ENCODE results near the gene CD3D.

DNA sequence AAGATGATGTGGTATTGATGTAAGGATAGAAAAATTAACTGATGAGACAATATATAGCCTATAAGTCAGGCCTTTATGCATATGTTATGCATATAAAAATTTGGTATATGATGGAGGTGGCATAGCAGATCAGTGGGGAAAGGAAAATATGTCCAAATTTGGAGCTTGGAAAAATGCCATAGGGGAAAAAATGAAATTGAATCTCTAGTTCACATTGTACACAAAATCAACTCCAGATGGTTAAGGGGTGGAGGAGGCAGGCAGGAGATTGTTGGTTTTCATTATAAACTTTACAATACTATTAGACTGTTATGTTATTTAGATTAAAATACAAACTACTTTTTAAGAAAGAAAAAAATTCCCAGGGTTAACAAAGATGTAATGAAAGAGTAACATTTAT, 53.1 kb downstream of the CD3D start:
- TF ChIP-seq SMC3 (IDR thresholded peaks at IDR 0.05; ENCODE audit: low read depth, low read length) = no peak
- TF ChIP-seq RAD21 (IDR thresholded peaks at IDR 0.05; ENCODE audit: low read length) = no peak
- no peak for TF ChIP-seq CTCF (conservative IDR thresholded peaks at IDR 0.05; ENCODE audit: low read depth, low read length)
